NB4 (cell line): Measurements from ENCODE around the gene UNC13D.

ENCODE experiments used
- DNase-seq: peaks from one replicate; pipeline ENCODE4 v3.0.0; 2010; ENCODE audit warnings: low read depth
- H3K4me3 ChIP-seq: one replicate; pipeline ENCODE4 v1.5.1; 2011; ENCODE audit warnings: mild to moderate bottlenecking, low read depth, low read length, moderate library complexity
- MYC ChIP-seq: IDR thresholded peaks from 2 replicates; pipeline ENCODE4 v1.6.1; 2011; ENCODE audit warnings: low read depth, low read length
- POLR2A ChIP-seq: IDR thresholded peaks from 2 replicates; pipeline ENCODE4 v1.6.1; 2011; ENCODE audit warnings: mild to moderate bottlenecking; ENCODE audit not compliant: insufficient read length; ENCODE audit errors: extremely low read depth
- TF ChIP-seq, protein P1 (sequence below): IDR thresholded peaks from one replicate; pipeline ENCODE4 v1.5.1; 2012; ENCODE audit warnings: low read depth, low read length
- TF ChIP-seq, protein P2 (sequence below): IDR thresholded peaks from 2 replicates; pipeline ENCODE4 v1.6.1; 2011; ENCODE audit warnings: low read depth, low read length

The UNC13D gene

GRCh38 chr17:75843577-75844529 is at the start of gene UNC13D:
Gene UNC13D (minus strand): TSS chr17:75844404. CDS start chr17:75844337, 67 bp downstream.
- peak; percentile 93 for DNase-seq
- H3K4me3 ChIP-seq, result peak within 1 kb of the TSS; percentile 75

GRCh38 chr17:75893305-75894048 is 49.3 kb upstream of the UNC13D start:
- TF ChIP-seq POLR2A (no peak), MYC (no peak)
- TF ChIP-seq, protein P1, sequence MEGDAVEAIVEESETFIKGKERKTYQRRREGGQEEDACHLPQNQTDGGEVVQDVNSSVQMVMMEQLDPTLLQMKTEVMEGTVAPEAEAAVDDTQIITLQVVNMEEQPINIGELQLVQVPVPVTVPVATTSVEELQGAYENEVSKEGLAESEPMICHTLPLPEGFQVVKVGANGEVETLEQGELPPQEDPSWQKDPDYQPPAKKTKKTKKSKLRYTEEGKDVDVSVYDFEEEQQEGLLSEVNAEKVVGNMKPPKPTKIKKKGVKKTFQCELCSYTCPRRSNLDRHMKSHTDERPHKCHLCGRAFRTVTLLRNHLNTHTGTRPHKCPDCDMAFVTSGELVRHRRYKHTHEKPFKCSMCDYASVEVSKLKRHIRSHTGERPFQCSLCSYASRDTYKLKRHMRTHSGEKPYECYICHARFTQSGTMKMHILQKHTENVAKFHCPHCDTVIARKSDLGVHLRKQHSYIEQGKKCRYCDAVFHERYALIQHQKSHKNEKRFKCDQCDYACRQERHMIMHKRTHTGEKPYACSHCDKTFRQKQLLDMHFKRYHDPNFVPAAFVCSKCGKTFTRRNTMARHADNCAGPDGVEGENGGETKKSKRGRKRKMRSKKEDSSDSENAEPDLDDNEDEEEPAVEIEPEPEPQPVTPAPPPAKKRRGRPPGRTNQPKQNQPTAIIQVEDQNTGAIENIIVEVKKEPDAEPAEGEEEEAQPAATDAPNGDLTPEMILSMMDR, result no peak
- TF ChIP-seq, protein P2, sequence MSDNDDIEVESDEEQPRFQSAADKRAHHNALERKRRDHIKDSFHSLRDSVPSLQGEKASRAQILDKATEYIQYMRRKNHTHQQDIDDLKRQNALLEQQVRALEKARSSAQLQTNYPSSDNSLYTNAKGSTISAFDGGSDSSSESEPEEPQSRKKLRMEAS, result no peak
- no peak for DNase-seq

More at GRCh38 chr17:75843577-75844529, at the start of gene UNC13D:
- TF ChIP-seq, protein P2, result 0 out of 2 replicates have a peak, but pooled peaks have one; percentile 7
- TF ChIP-seq, protein P1, result no peak
- TF ChIP-seq POLR2A (peak; percentile 39), MYC (0 out of 2 replicates have a peak, but pooled peaks have one; percentile 2)

DNA sequence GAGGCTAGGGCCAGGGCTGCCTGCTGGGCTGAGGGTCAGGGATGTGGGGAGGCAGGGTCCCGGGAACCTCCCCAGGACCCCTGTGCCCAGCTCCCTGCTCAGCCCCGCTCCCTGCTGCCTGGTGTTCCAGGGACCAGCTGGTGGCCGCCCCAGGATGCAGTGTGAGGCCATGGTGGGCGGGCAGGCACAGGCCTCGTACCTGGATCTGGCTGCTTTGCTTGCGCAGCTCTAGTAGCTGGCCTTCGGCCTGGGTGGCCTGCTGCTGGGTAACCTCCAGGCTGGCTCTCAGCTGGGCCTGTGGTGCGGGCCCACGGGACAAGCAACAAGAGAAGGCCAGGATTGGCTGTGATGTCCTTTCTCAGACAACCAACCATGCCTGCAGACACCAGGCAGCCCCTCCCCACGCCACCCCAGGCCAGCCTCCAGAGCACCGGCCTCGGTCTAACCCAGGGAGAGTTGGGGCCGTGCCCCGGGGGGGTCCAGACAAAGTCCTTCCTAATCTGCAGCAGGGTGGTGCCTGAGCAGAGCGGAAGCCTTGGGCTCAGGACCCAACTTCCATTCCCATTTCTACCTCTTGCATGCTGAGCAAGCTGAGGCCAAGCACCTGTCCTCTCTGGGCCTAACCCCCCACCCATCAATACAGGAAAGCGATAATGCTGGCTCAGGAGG is 48.5 kb upstream of the UNC13D start:
- TF ChIP-seq, protein P2, result no peak
- TF ChIP-seq POLR2A (no peak), MYC (no peak)
- TF ChIP-seq, protein P1, result no peak
- no peak for DNase-seq
- H3K4me3 ChIP-seq, result no peak overlapping the region

More at GRCh38 chr17:75893305-75894048, 49.3 kb upstream of the UNC13D start:
- no peak overlapping the region for H3K4me3 ChIP-seq

GRCh38 chr17:75891605-75892555 is 47.7 kb upstream of the UNC13D start:
- DNase-seq, result no peak
- TF ChIP-seq MYC, result no peak
- no peak for TF ChIP-seq POLR2A
- TF ChIP-seq, protein P1, result no peak
- TF ChIP-seq, protein P2, result no peak
- no peak overlapping the region for H3K4me3 ChIP-seq

- no peak for TF ChIP-seq MYC
- TF ChIP-seq POLR2A, result no peak
- TF ChIP-seq, protein P1, result no peak
- TF ChIP-seq, protein P2, result no peak
- DNase-seq, result no peak
- no peak overlapping the region for H3K4me3 ChIP-seq
Measured at GRCh38 chr17:75891022-75891604, 46.9 kb upstream of the UNC13D start.
